HEK293 (cell line): ENCODE measurements around the gene ECI1.

Experiments used
- CTCF ChIA-PET: fragments of 350-600 bp; formaldehyde crosslinking; extraction: SDS; loops from one replicate; lab custom pipeline; 2021; ENCODE audit warnings: antibody characterized with exemption; lab: Yijun Ruan, JAX
- POLR2A ChIA-PET: fragments of 300-600 bp; formaldehyde crosslinking; extraction: SDS; loops from one replicate; lab custom pipeline; 2020; ENCODE audit warnings: antibody characterized with exemption, inconsistent platforms; lab: Yijun Ruan, JAX
- H3K27ac ChIP-seq: fragments of 200-500 bp; sonication (Bioruptor generic); 2 replicates; pipeline ENCODE4 v1.5.1; 2014; ENCODE audit warnings: low read depth, low read length, control low read depth, inconsistent platforms; ENCODE audit errors: extremely low read depth
- H3K36me3 ChIP-seq, 2 experiments: fragments of 200-500 bp in 1 of 2; sonication (Bioruptor generic) in 1 of 2; 1 replicate in 1 of 2; 2 replicates in 1 of 2; pipeline ENCODE4 v1.5.1; 2014 to 2017; ENCODE audit warnings: inconsistent platforms in 2 of 2, low read length in 2 of 2; ENCODE audit not compliant: control insufficient read depth in 2 of 2, insufficient read depth in 1 of 2
- H3K4me1 ChIP-seq: fragments of 200-500 bp; sonication (Bioruptor generic); 2 replicates; pipeline ENCODE4 v1.5.1; 2014; ENCODE audit warnings: mild to moderate bottlenecking, low read length, inconsistent platforms; ENCODE audit not compliant: control insufficient read depth, insufficient read depth
- H3K4me3 ChIP-seq: 2 replicates; pipeline ENCODE4 v1.5.1; 2011; ENCODE audit warnings: low read depth, mild to moderate bottlenecking, control low read depth, low read length, moderate library complexity
- H3K9me3 ChIP-seq: fragments of 200-500 bp; sonication (Bioruptor generic); 2 replicates; pipeline ENCODE4 v1.5.1; 2014; ENCODE audit warnings: low read depth, low read length, inconsistent platforms; ENCODE audit not compliant: control insufficient read depth, insufficient read depth
- IKZF3 ChIP-seq: fragments of 450-650 bp; IDR thresholded peaks from 2 replicates; pipeline ENCODE4 v1.5.0; 2018; ENCODE audit warnings: missing biosample characterization, mild to moderate bottlenecking, missing genetic modification characterization, moderate library complexity
- PRDM2 ChIP-seq: fragments of 450-650 bp; formaldehyde crosslinking; IDR thresholded peaks from 2 replicates; pipeline ENCODE4 v1.5.1; 2016; ENCODE audit warnings: missing biosample characterization, missing genetic modification characterization, borderline replicate concordance
- ZBTB17 ChIP-seq: fragments of 450-650 bp; formaldehyde crosslinking; IDR thresholded peaks from 2 replicates; pipeline ENCODE4 v1.5.1; 2016; ENCODE audit warnings: missing biosample characterization, missing genetic modification characterization
- ZBTB20 ChIP-seq: fragments of 450-650 bp; formaldehyde crosslinking; IDR thresholded peaks from 2 replicates; pipeline ENCODE4 v1.5.1; 2016; ENCODE audit warnings: missing biosample characterization, missing genetic modification characterization
- ZNF133 ChIP-seq: fragments of 450-650 bp; formaldehyde crosslinking; IDR thresholded peaks from 2 replicates; pipeline ENCODE4 v1.5.1; 2016; ENCODE audit warnings: missing biosample characterization, missing genetic modification characterization
- ZNF140 ChIP-seq: fragments of 450-650 bp; formaldehyde crosslinking; IDR thresholded peaks from 2 replicates; pipeline ENCODE4 v1.5.1; 2016; ENCODE audit warnings: missing biosample characterization, missing genetic modification characterization
- ZNF16 ChIP-seq: fragments of 450-650 bp; formaldehyde crosslinking; IDR thresholded peaks from 2 replicates; pipeline ENCODE4 v1.5.1; 2016; ENCODE audit warnings: low read depth, missing biosample characterization, missing genetic modification characterization
- ZNF175 ChIP-seq: fragments of 450-650 bp; formaldehyde crosslinking; IDR thresholded peaks from 2 replicates; pipeline ENCODE4 v1.5.1; 2016; ENCODE audit warnings: missing biosample characterization, missing genetic modification characterization
- ZNF23 ChIP-seq: fragments of 450-650 bp; formaldehyde crosslinking; IDR thresholded peaks from 2 replicates; pipeline ENCODE4 v1.5.1; 2016; ENCODE audit warnings: missing biosample characterization, missing genetic modification characterization, borderline replicate concordance
- ZNF510 ChIP-seq: fragments of 450-650 bp; formaldehyde crosslinking; IDR thresholded peaks from 2 replicates; pipeline ENCODE4 v1.5.1; 2018; ENCODE audit warnings: mild to moderate bottlenecking, missing genetic modification characterization, missing biosample characterization; ENCODE audit not compliant: insufficient replicate concordance
- TF ChIP-seq, protein P1 (sequence below): fragments of 450-650 bp; formaldehyde crosslinking; IDR thresholded peaks from 2 replicates; pipeline ENCODE4 v1.5.1; 2016; ENCODE audit warnings: missing biosample characterization, missing genetic modification characterization
- TF ChIP-seq, protein P2 (sequence below): fragments of 450-650 bp; formaldehyde crosslinking; IDR thresholded peaks from 2 replicates; pipeline ENCODE4 v1.5.1; 2016; ENCODE audit warnings: missing biosample characterization, missing genetic modification characterization

The ECI1 gene

DNA sequence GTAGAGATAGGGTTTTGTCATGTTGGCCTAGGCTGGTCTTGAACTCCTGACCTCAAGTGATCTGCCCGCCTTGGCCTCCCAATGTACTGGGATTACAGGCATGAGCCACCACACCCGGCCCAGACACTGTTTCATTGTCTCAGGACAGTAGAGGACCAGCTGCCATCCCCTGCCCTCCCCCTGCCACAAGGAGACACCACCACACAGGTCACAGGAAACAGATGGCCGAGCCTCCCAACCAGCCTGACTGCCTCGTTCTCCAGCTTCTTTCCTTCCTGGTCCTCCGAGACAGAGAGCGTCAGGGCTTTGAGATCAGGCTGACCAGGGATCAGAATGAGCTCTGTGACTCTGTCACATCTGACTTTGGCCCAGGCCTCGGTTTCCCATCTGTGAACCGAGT, 37.3 kb upstream of the ECI1 start (continued):
- no peak for TF ChIP-seq IKZF3 (tag by site-specific recombination)
- no peak for TF ChIP-seq ZNF175 (tag by site-specific recombination)

DNA sequence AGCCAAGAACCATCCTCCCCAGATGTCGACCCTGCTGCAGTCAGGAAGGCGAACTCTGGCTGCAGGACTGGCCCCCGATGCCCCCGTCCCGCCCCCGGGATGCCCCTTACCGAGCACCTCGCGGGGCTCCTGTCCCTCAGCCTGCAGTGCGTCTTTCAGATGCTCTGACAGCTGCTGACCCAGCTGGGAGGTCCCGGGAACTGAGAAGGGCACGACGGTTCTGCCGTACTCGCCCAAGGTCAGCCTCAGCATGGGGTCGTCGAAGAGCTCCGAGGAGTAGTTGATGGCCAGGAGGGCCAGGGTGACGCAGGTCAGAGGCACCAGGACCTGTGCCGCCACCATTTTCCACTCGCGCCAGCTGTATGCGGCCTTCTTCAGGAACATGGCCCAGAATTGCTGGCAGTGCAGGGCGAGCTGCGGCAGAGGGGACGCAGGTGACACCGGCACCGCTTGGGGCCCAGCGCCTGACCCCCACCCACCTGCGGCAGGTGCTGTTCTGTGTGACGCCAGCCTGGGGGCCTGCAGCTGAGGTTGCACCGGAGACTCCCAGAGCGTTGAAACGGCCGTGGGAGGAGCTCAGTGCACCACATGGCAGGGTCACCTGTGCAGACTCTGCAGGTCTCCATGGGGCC, 36.6 kb upstream of the ECI1 start:
- H3K27ac ChIP-seq, result no peak overlapping the region
- no peak for TF ChIP-seq ZBTB17 (tag by site-specific recombination)
- TF ChIP-seq, protein P1, sequence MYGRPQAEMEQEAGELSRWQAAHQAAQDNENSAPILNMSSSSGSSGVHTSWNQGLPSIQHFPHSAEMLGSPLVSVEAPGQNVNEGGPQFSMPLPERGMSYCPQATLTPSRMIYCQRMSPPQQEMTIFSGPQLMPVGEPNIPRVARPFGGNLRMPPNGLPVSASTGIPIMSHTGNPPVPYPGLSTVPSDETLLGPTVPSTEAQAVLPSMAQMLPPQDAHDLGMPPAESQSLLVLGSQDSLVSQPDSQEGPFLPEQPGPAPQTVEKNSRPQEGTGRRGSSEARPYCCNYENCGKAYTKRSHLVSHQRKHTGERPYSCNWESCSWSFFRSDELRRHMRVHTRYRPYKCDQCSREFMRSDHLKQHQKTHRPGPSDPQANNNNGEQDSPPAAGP (tag by site-specific recombination), result no peak
- TF ChIP-seq ZBTB20 (tag by site-specific recombination), result no peak
- TF ChIP-seq ZNF133 (tag by site-specific recombination), result no peak
- TF ChIP-seq PRDM2 (tag by site-specific recombination), result no peak
- no peak for TF ChIP-seq ZNF510 (tag by site-specific recombination)
- no peak for TF ChIP-seq ZNF23 (tag by site-specific recombination)
- TF ChIP-seq ZNF16 (tag by site-specific recombination), result no peak
- no peak for TF ChIP-seq ZNF140
- TF ChIP-seq, protein P2, sequence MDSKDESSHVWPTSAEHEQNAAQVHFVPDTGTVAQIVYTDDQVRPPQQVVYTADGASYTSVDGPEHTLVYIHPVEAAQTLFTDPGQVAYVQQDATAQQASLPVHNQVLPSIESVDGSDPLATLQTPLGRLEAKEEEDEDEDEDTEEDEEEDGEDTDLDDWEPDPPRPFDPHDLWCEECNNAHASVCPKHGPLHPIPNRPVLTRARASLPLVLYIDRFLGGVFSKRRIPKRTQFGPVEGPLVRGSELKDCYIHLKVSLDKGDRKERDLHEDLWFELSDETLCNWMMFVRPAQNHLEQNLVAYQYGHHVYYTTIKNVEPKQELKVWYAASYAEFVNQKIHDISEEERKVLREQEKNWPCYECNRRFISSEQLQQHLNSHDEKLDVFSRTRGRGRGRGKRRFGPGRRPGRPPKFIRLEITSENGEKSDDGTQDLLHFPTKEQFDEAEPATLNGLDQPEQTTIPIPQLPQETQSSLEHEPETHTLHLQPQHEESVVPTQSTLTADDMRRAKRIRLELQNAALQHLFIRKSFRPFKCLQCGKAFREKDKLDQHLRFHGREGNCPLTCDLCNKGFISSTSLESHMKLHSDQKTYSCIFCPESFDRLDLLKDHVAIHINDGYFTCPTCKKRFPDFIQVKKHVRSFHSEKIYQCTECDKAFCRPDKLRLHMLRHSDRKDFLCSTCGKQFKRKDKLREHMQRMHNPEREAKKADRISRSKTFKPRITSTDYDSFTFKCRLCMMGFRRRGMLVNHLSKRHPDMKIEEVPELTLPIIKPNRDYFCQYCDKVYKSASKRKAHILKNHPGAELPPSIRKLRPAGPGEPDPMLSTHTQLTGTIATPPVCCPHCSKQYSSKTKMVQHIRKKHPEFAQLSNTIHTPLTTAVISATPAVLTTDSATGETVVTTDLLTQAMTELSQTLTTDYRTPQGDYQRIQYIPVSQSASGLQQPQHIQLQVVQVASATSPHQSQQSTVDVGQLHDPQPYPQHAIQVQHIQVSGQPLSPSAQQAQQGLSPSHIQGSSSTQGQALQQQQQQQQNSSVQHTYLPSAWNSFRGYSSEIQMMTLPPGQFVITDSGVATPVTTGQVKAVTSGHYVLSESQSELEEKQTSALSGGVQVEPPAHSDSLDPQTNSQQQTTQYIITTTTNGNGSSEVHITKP (tag by site-specific recombination), result no peak
- TF ChIP-seq, all 188 proteins: peak for 0
- Histone ChIP-seq H3K36me3 (peaks cover 3 to 36% of the 10 kb centered on the region in 2 experiments; a peak in 2 of 3 replicates), H3K9me3 (no peaks in the 10 kb centered on the region), H3K4me1 (no peaks in the 10 kb centered on the region), H3K4me3 (no peak overlapping the region)
- ChIA-PET POLR2A (no interaction called here), CTCF (interaction anchor here (0.7 to 0.9 kb wide), 2 partner anchors 122 to 253 kb away, joined by 3 read pairs; no protein-coding TSS in a partner anchor)
